ENCODE results near the gene SND1. TPM values are rescaled to one million over a fixed set of nuclear protein-coding genes. Genes with fewer than 3 reads are reported as not detected.

SND1 gene
- total RNA-seq, 2 experiments from 2014 or later: 132 to 148 TPM

- H3K36me3 Mint-ChIP-seq: peaks cover 6% of the 10 kb centered on the region
- no peaks in the 10 kb centered on the region for H3K9me3 Mint-ChIP-seq
- no peaks in the 10 kb centered on the region for H3K27me3 Mint-ChIP-seq
- POLR2A ChIA-PET: no interaction called here
- no peak overlapping the region for H3K27ac Mint-ChIP-seq
- no peak overlapping the region for H3K4me3 Mint-ChIP-seq
- ATAC-seq (ENCODE audit: low read depth) (no peak), DNase-seq (no peak)
- no peaks in the 10 kb centered on the region for H3K4me1 Mint-ChIP-seq
These were observed 288.6 kb downstream of the SND1 start for GRCh38 chr7:127940381-127941160.

- DNase-seq: no peak
- no peaks in the 10 kb centered on the region for H3K9me3 Mint-ChIP-seq
- H3K4me1 Mint-ChIP-seq: peaks cover 7% of the 10 kb centered on the region
- ATAC-seq (ENCODE audit: low read depth): no peak
- H3K27me3 Mint-ChIP-seq: no peaks in the 10 kb centered on the region
- H3K27ac Mint-ChIP-seq: no peak overlapping the region
- no peak overlapping the region for H3K4me3 Mint-ChIP-seq
- H3K36me3 Mint-ChIP-seq: peaks cover 10% of the 10 kb centered on the region
- POLR2A ChIA-PET: no interaction called here
These were observed 289.6 kb downstream of the SND1 start for GRCh38 chr7:127941476-127942210.

- H3K27ac Mint-ChIP-seq: no peak overlapping the region
- peaks cover 7% of the 10 kb centered on the region for H3K4me1 Mint-ChIP-seq
- no peak for DNase-seq
- H3K27me3 Mint-ChIP-seq: no peaks in the 10 kb centered on the region
- no peak for ATAC-seq (ENCODE audit: low read depth)
- H3K4me3 Mint-ChIP-seq: no peak overlapping the region
- POLR2A ChIA-PET: no interaction called here
- no peaks in the 10 kb centered on the region for H3K9me3 Mint-ChIP-seq
- H3K36me3 Mint-ChIP-seq: peaks cover 10% of the 10 kb centered on the region
These were observed 291.8 kb downstream of the SND1 start for GRCh38 chr7:127943541-127944521.

DNA sequence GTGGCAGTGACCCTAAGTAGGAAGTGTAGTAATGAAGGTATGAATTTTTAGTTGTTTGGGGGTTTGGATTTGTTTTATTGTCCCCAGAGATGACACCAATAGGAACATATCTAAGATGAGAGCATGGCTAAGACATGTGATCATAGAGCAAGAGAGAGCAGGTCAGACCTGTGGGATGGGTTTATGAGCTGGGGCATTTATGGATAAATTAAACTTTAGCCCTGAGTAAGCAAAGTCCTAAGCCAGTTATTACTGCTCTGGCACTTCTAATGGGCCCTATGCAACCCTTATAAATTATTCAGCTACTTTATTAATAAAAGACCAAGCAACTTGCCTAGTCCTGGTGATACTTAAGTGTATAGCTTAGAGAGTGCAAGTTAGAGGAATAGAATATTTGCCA is 294.1 kb downstream of the SND1 start:
- H3K36me3 Mint-ChIP-seq: peaks cover 10% of the 10 kb centered on the region
- H3K27me3 Mint-ChIP-seq: no peaks in the 10 kb centered on the region
- H3K9me3 Mint-ChIP-seq: no peaks in the 10 kb centered on the region
- DNase-seq (no peak), ATAC-seq (ENCODE audit: low read depth) (no peak)
- peaks cover 7% of the 10 kb centered on the region for H3K4me1 Mint-ChIP-seq
- no peak overlapping the region for H3K4me3 Mint-ChIP-seq
- H3K27ac Mint-ChIP-seq: no peak overlapping the region
- POLR2A ChIA-PET: no interaction called here

DNA sequence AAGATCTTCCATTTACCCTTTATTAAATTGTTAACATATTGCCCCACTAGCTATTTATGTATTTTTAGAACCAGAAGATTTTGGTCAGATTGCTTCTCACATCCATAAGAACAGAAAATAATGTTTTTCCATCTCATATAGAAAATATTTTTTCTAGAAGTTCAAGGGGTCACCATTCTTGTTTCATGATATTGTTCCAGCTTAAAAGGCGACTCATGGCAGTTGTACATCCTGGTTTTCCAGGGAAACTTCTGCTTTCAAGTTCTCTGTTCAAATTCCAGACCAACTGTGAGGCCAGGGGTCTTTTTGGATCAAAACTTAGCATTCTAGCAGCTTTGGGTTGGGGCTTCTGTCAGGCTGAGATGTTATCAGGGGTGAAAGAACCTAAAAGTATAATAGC is 294.9 kb downstream of the SND1 start:
- no peak for ATAC-seq (ENCODE audit: low read depth)
- peaks cover 10% of the 10 kb centered on the region for H3K36me3 Mint-ChIP-seq
- no peaks in the 10 kb centered on the region for H3K27me3 Mint-ChIP-seq
- POLR2A ChIA-PET: no interaction called here
- DNase-seq: no peak
- no peak overlapping the region for H3K27ac Mint-ChIP-seq
- H3K4me1 Mint-ChIP-seq: peaks cover 7% of the 10 kb centered on the region
- no peak overlapping the region for H3K4me3 Mint-ChIP-seq
- H3K9me3 Mint-ChIP-seq: no peaks in the 10 kb centered on the region

DNA sequence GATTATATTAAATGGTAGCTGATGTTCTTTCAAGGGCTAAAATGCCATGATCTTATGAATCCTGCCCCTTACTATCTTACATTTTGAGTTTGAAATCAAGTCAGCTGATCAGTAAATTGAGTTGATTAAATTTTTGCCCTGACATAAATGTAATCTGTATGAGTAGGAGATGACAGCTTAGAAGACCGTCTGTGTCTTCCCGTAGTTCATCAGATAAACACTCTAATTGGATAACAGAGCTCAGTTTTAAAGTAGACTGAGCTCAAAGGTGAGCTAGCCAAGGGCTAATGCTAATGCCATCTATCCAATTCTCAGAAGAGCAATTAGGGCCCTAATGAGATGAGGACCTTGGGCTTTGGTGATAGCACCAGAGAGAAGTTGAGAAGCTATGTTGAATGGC is 296.3 kb downstream of the SND1 start:
- Mint-ChIP-seq H3K4me3 (no peak overlapping the region), H3K36me3 (peaks cover 7% of the 10 kb centered on the region), H3K9me3 (no peaks in the 10 kb centered on the region), H3K4me1 (peaks cover 7% of the 10 kb centered on the region), H3K27ac (no peak overlapping the region), H3K27me3 (no peaks in the 10 kb centered on the region)
- DNase-seq (no peak), ATAC-seq (ENCODE audit: low read depth) (no peak)
- POLR2A ChIA-PET: no interaction called here

GRCh38 chr7:127948930-127949329 is 296.9 kb downstream of the SND1 start:
- H3K9me3 Mint-ChIP-seq: no peaks in the 10 kb centered on the region
- no peak overlapping the region for H3K4me3 Mint-ChIP-seq
- H3K27me3 Mint-ChIP-seq: no peaks in the 10 kb centered on the region
- DNase-seq: no peak
- H3K27ac Mint-ChIP-seq: no peak overlapping the region
- peaks cover 7% of the 10 kb centered on the region for H3K4me1 Mint-ChIP-seq
- peaks cover 5% of the 10 kb centered on the region for H3K36me3 Mint-ChIP-seq
- no peak for ATAC-seq (ENCODE audit: low read depth)
- POLR2A ChIA-PET: no interaction called here

DNA sequence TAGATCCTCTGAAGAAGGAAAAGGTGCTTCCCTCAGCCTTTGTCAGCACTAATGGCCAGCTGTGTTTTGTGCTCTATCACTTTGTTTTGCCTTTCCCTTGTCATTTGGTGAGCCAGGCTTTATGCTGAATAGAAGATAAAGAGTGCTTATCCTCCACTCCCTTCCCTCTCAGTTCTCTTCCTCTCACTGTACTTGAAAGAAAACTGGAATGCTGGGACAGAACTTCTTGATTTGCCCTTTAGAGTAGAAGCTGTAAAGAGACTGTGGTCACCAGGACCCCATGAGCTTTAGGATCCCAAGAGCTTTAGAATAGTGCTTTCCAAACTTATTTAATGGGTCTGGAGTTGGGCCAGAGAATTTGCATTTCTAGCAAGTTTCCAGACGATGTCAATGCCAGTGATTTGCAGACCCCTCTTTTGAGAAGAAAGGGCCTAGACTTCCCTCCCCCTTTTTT is 297.8 kb downstream of the SND1 start:
- H3K4me1 Mint-ChIP-seq: peaks cover 7% of the 10 kb centered on the region
- DNase-seq (no peak), ATAC-seq (ENCODE audit: low read depth) (no peak)
- no peak overlapping the region for H3K27ac Mint-ChIP-seq
- H3K36me3 Mint-ChIP-seq: peaks cover 3% of the 10 kb centered on the region
- POLR2A ChIA-PET: no interaction called here
- no peaks in the 10 kb centered on the region for H3K27me3 Mint-ChIP-seq
- H3K4me3 Mint-ChIP-seq: no peak overlapping the region
- H3K9me3 Mint-ChIP-seq: no peaks in the 10 kb centered on the region

DNA sequence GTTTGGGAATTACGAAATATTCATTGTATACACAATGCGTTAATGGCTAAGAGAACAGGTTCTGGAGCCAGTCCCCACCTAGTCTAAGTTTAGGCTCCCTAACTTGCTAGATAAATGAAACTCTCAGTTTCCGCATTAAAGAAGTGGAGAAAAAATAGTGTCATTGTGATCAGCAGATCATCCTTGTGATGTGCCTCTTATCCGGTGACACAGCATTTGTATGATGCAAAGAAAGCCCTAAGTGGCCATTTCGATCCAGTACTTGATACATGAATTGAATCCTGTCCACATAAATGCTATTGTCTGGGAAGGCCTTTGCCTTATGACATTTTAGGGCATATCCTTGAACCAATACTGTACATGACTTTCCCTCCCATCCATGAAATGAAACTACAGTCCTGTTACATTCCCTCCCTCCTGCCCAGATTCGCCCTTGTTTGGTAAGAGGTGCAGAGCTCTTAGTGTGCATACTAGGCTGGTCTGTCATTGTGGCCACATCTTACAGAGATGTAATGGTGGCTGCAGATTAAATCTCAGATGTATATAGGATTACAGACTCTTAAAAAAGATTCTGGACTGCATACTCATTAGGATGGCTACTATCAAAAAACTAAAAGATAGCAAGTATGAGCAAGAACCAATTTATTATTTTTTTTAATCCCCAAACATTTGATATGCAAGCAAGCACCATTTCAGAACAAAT is 298.4 kb downstream of the SND1 start:
- DNase-seq: no peak
- H3K4me1 Mint-ChIP-seq: peaks cover 7% of the 10 kb centered on the region
- no peak for ATAC-seq (ENCODE audit: low read depth)

DNA sequence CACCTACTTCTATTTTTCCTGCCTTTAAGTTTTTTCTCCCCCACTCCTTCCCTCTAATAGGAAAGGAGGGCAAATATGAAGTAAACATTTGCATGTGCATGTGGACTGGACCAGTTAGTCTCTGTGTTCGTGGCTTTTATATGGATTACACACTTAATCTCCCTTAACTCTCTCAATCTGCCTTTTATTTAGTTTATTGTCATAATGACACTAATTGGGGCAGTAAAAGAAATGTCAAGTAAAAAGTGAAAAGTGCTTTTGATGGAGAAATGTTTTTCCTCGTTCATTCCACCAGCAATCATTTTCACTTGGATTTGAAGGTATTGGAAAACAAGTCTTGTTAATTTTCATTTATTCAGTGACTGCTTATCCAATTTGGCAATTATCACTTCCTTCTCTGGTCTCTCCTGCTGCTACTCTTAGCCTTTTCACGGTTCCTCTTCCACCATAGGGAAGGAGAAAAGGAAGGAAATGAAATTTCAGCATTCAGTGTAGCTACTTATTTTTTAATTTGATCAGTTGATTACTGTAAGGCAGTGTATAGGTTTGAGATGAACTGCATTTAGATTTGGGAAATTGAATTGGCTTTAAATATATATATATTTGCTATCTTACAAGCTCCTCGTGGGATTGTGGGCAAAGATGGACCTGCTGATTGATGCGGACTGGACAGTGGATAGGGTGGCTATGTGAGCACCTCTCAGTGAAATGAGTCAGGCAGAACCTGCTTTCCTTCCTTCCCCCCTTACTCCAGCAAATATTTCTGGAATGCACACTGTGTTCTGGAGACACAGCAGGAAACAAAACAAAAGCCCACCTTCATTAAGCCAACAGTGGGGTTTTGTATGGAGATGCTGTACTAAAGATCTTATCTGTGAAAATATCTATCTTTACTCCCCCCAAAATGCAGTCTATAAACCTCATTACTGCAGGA is 301.7 kb downstream of the SND1 start:
- Mint-ChIP-seq H3K4me3 (no peak overlapping the region), H3K27ac (no peak overlapping the region), H3K27me3 (no peaks in the 10 kb centered on the region), H3K36me3 (no peaks in the 10 kb centered on the region), H3K4me1 (no peaks in the 10 kb centered on the region), H3K9me3 (no peaks in the 10 kb centered on the region)
- POLR2A ChIA-PET: no interaction called here
- ATAC-seq (ENCODE audit: low read depth) (no peak), DNase-seq (no peak)

More for the DNA sequence above, 298.4 kb downstream of the SND1 start:
- Mint-ChIP-seq H3K27me3 (no peaks in the 10 kb centered on the region), H3K36me3 (peaks cover 3% of the 10 kb centered on the region), H3K9me3 (no peaks in the 10 kb centered on the region), H3K4me3 (no peak overlapping the region), H3K27ac (no peak overlapping the region)
- POLR2A ChIA-PET: no interaction called here

GRCh38 chr7:127954357-127954748 is 302.4 kb downstream of the SND1 start:
- Mint-ChIP-seq H3K4me3 (no peak overlapping the region), H3K27me3 (no peaks in the 10 kb centered on the region), H3K4me1 (no peaks in the 10 kb centered on the region), H3K9me3 (no peaks in the 10 kb centered on the region), H3K27ac (no peak overlapping the region), H3K36me3 (peaks cover under 1% of the 10 kb centered on the region)
- POLR2A ChIA-PET: no interaction called here
- no peak for ATAC-seq (ENCODE audit: low read depth)
- no peak for DNase-seq

- POLR2A ChIA-PET: no interaction called here
- no peak for ATAC-seq (ENCODE audit: low read depth)
- Mint-ChIP-seq H3K9me3 (no peaks in the 10 kb centered on the region), H3K4me3 (no peak overlapping the region), H3K4me1 (no peaks in the 10 kb centered on the region), H3K36me3 (peaks cover 8% of the 10 kb centered on the region), H3K27ac (no peak overlapping the region), H3K27me3 (no peaks in the 10 kb centered on the region)
- no peak for DNase-seq
These were observed 303.1 kb downstream of the SND1 start for GRCh38 chr7:127955051-127955531.
